SK-N-SH treated with all-trans-retinoic acid at 6 μM for 48 hours (cell line): ENCODE measurements around the gene AKAP13.

ENCODE experiments used
- ATAC-seq: fragments of 200-7000 bp; cut with Tn5 transposase; 3 replicates; pipeline ENCODE4 v1.9.1; 2020; ENCODE audit warnings: mild to moderate bottlenecking, moderate library complexity
- ARNTL ChIP-seq: fragments of 450-650 bp; formaldehyde crosslinking; IDR thresholded peaks from 2 replicates; pipeline ENCODE4 v1.5.0; 2020; ENCODE audit warnings: low read depth, mild to moderate bottlenecking, moderate library complexity, borderline replicate concordance
- BACH2 ChIP-seq: fragments of 250-450 bp; sonication (Bioruptor Pico); IDR thresholded peaks from 2 replicates; pipeline ENCODE4 v1.9.0; 2021; ENCODE audit warnings: mild to moderate bottlenecking, borderline replicate concordance
- CSDC2 ChIP-seq: fragments of 250-450 bp; sonication (Bioruptor Pico); IDR thresholded peaks from 2 replicates; pipeline ENCODE4 v1.5.0; 2020; ENCODE audit warnings: mild to moderate bottlenecking, moderate library complexity
- GLIS3 ChIP-seq: fragments of 250-450 bp; sonication (Bioruptor Pico); IDR thresholded peaks from 2 replicates; pipeline ENCODE4 v1.5.0; 2020; ENCODE audit warnings: mild to moderate bottlenecking, moderate library complexity
- ISL1 ChIP-seq: fragments of 250-450 bp; sonication (Bioruptor Pico); IDR thresholded peaks from 2 replicates; pipeline ENCODE4 v2.1.2; 2022; ENCODE audit warnings: mild to moderate bottlenecking, moderate library complexity
- OSR1 ChIP-seq: fragments of 250-450 bp; sonication (Bioruptor Pico); IDR thresholded peaks from 2 replicates; pipeline ENCODE4 v1.8.0; 2022; ENCODE audit warnings: moderate library complexity, mild to moderate bottlenecking, inconsistent platforms
- PPARA ChIP-seq: fragments of 250-450 bp; sonication (Bioruptor Pico); IDR thresholded peaks from 2 replicates; pipeline ENCODE4 v1.5.0; 2020; ENCODE audit warnings: mild to moderate bottlenecking, borderline replicate concordance
- RARB ChIP-seq: fragments of 250-450 bp; sonication (Bioruptor Pico); IDR thresholded peaks from 2 replicates; pipeline ENCODE4 v1.8.0; 2021; ENCODE audit warnings: mild to moderate bottlenecking, moderate library complexity
- SNAI2 ChIP-seq: fragments of 250-450 bp; sonication (Bioruptor Pico); IDR thresholded peaks from 2 replicates; pipeline ENCODE4 v1.5.0; 2020; ENCODE audit warnings: mild to moderate bottlenecking, moderate library complexity
- TCF4 ChIP-seq: fragments of 250-450 bp; sonication (Bioruptor Pico); IDR thresholded peaks from 2 replicates; pipeline ENCODE4 v1.8.0; 2021; ENCODE audit warnings: mild to moderate bottlenecking, moderate library complexity, borderline replicate concordance
- ZC3H10 ChIP-seq: fragments of 250-450 bp; sonication (Bioruptor Pico); IDR thresholded peaks from 2 replicates; pipeline ENCODE4 v1.5.1; 2021; ENCODE audit warnings: mild to moderate bottlenecking, moderate library complexity
- ZFP3 ChIP-seq: fragments of 250-450 bp; sonication (Bioruptor Pico); IDR thresholded peaks from 2 replicates; pipeline ENCODE4 v1.5.0; 2020; ENCODE audit warnings: mild to moderate bottlenecking, moderate library complexity
- ZFP30 ChIP-seq: fragments of 450-650 bp; formaldehyde crosslinking; IDR thresholded peaks from 2 replicates; pipeline ENCODE4 v1.5.0; 2022; ENCODE audit warnings: mild to moderate bottlenecking, moderate library complexity
- ZNF565 ChIP-seq: fragments of 450-650 bp; formaldehyde crosslinking; conservative IDR thresholded peaks from 2 replicates; pipeline ENCODE4 v1.5.0; 2020; ENCODE audit warnings: low read depth, mild to moderate bottlenecking, moderate library complexity
- ZNF70 ChIP-seq: fragments of 450-650 bp; formaldehyde crosslinking; IDR thresholded peaks from 2 replicates; pipeline ENCODE4 v1.5.0; 2020; ENCODE audit warnings: mild to moderate bottlenecking, moderate library complexity
- ZNF8 ChIP-seq: fragments of 450-650 bp; formaldehyde crosslinking; IDR thresholded peaks from 2 replicates; pipeline ENCODE4 v1.5.0; 2020; ENCODE audit warnings: mild to moderate bottlenecking, moderate library complexity
- TF ChIP-seq, protein P1 (sequence below): fragments of 250-450 bp; sonication (Bioruptor Pico); IDR thresholded peaks from 2 replicates; pipeline ENCODE4 v1.8.0; 2021; ENCODE audit warnings: low read depth, mild to moderate bottlenecking, moderate library complexity, borderline replicate concordance
- TF ChIP-seq, protein P2 (sequence below): fragments of 250-450 bp; sonication (Bioruptor Pico); IDR thresholded peaks from 2 replicates; pipeline ENCODE4 v1.5.0; 2020; ENCODE audit warnings: mild to moderate bottlenecking, moderate library complexity
- TF ChIP-seq, protein P3 (sequence below): fragments of 250-450 bp; sonication (Bioruptor Pico); IDR thresholded peaks from 2 replicates; pipeline ENCODE4 v1.5.1; 2020; ENCODE audit warnings: low read depth, mild to moderate bottlenecking, moderate library complexity
- TF ChIP-seq, protein P4 (sequence below): fragments of 250-450 bp; sonication (Bioruptor Pico); IDR thresholded peaks from 2 replicates; pipeline ENCODE4 v1.5.1; 2021; ENCODE audit warnings: mild to moderate bottlenecking, moderate library complexity
- TF ChIP-seq, protein P5 (sequence below): fragments of 250-450 bp; sonication (Bioruptor Pico); IDR thresholded peaks from 2 replicates; pipeline ENCODE4 v1.8.0; 2020; ENCODE audit warnings: mild to moderate bottlenecking, moderate library complexity, borderline replicate concordance

The AKAP13 gene

DNA sequence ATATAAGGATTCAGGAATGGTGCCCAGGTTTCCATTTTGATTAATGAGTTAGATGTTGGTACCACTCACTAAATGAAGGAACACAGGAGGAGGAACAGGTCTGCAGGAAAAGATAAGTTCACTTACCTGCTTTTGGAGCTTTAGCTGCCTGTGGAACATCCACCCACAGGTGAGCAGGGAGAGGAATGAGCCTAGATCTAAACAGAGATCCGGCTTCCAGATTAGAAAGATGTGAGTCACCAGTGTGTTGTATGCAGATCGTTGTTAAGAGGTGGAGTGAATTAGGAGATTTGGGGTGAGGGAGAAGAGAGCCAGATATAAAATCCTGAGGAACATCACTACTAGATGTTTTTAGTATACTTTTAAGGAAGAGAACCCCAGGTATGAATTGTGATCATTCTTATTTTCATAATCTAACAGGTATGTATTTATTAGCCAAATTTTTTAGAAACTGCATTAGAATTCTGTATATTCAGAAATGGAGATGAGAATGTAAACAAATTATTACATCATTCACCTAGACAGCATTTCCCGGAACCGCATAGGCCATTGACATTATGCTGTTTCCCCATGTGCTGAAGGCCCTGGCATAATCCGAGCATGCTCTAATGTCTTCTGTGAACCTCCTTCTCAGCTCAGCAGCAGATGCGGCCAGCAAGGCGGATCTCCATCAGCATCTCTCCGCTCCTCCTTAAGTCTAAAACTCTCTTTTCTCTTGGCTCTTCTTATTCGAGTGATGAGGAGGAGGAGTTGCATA, 296.1 kb downstream of the AKAP13 start:
- no peak for ATAC-seq
- TF ChIP-seq ISL1 (CRISPR knock-in tag) (no peak), PPARA (CRISPR knock-in tag) (no peak), BACH2 (CRISPR knock-in tag) (no peak)
- TF ChIP-seq, protein P1, sequence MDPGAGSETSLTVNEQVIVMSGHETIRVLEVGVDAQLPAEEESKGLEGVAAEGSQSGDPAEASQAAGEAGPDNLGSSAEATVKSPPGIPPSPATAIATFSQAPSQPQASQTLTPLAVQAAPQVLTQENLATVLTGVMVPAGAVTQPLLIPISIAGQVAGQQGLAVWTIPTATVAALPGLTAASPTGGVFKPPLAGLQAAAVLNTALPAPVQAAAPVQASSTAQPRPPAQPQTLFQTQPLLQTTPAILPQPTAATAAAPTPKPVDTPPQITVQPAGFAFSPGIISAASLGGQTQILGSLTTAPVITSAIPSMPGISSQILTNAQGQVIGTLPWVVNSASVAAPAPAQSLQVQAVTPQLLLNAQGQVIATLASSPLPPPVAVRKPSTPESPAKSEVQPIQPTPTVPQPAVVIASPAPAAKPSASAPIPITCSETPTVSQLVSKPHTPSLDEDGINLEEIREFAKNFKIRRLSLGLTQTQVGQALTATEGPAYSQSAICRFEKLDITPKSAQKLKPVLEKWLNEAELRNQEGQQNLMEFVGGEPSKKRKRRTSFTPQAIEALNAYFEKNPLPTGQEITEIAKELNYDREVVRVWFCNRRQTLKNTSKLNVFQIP, result no peak

DNA sequence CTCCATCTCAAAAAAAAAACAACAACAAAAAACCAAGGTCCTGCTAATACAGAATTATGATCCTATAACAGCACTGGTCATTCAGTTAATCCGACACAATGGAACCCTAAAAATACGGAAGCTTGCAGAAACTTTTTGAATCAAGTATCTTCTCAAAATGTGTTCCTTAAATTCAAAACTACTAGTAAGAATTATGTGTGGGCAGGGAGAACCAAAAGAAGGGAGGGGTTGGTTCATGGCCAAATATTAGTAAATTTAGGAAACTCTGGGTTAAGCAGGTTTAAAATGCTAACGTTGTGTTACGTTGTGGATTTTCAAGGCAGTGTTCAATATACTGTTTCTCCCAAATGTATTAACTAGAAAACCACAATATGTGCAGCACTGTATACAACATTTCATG, 298.8 kb downstream of the AKAP13 start:
- TF ChIP-seq TCF4 (CRISPR knock-in tag), result no peak
- TF ChIP-seq ARNTL, result no peak
- no peak for TF ChIP-seq ISL1 (CRISPR knock-in tag)
- no peak for TF ChIP-seq PPARA (CRISPR knock-in tag)
- TF ChIP-seq CSDC2 (CRISPR knock-in tag), result no peak
- no peak for TF ChIP-seq ZFP3
- TF ChIP-seq RARB (CRISPR knock-in tag), result no peak
- TF ChIP-seq, protein P2, sequence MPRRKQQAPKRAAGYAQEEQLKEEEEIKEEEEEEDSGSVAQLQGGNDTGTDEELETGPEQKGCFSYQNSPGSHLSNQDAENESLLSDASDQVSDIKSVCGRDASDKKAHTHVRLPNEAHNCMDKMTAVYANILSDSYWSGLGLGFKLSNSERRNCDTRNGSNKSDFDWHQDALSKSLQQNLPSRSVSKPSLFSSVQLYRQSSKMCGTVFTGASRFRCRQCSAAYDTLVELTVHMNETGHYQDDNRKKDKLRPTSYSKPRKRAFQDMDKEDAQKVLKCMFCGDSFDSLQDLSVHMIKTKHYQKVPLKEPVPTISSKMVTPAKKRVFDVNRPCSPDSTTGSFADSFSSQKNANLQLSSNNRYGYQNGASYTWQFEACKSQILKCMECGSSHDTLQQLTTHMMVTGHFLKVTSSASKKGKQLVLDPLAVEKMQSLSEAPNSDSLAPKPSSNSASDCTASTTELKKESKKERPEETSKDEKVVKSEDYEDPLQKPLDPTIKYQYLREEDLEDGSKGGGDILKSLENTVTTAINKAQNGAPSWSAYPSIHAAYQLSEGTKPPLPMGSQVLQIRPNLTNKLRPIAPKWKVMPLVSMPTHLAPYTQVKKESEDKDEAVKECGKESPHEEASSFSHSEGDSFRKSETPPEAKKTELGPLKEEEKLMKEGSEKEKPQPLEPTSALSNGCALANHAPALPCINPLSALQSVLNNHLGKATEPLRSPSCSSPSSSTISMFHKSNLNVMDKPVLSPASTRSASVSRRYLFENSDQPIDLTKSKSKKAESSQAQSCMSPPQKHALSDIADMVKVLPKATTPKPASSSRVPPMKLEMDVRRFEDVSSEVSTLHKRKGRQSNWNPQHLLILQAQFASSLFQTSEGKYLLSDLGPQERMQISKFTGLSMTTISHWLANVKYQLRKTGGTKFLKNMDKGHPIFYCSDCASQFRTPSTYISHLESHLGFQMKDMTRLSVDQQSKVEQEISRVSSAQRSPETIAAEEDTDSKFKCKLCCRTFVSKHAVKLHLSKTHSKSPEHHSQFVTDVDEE, result no peak
- TF ChIP-seq ZNF70 (CRISPR knock-in tag), result no peak
- TF ChIP-seq, protein P3, sequence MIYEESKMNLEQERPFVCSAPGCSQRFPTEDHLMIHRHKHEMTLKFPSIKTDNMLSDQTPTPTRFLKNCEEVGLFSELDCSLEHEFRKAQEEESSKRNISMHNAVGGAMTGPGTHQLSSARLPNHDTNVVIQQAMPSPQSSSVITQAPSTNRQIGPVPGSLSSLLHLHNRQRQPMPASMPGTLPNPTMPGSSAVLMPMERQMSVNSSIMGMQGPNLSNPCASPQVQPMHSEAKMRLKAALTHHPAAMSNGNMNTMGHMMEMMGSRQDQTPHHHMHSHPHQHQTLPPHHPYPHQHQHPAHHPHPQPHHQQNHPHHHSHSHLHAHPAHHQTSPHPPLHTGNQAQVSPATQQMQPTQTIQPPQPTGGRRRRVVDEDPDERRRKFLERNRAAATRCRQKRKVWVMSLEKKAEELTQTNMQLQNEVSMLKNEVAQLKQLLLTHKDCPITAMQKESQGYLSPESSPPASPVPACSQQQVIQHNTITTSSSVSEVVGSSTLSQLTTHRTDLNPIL (CRISPR knock-in tag), result no peak
- TF ChIP-seq, protein P4, sequence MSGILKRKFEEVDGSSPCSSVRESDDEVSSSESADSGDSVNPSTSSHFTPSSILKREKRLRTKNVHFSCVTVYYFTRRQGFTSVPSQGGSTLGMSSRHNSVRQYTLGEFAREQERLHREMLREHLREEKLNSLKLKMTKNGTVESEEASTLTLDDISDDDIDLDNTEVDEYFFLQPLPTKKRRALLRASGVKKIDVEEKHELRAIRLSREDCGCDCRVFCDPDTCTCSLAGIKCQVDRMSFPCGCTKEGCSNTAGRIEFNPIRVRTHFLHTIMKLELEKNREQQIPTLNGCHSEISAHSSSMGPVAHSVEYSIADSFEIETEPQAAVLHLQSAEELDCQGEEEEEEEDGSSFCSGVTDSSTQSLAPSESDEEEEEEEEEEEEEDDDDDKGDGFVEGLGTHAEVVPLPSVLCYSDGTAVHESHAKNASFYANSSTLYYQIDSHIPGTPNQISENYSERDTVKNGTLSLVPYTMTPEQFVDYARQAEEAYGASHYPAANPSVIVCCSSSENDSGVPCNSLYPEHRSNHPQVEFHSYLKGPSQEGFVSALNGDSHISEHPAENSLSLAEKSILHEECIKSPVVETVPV, result no peak
- no peak for TF ChIP-seq OSR1 (CRISPR knock-in tag)
- no peak for TF ChIP-seq GLIS3
- TF ChIP-seq, protein P5, sequence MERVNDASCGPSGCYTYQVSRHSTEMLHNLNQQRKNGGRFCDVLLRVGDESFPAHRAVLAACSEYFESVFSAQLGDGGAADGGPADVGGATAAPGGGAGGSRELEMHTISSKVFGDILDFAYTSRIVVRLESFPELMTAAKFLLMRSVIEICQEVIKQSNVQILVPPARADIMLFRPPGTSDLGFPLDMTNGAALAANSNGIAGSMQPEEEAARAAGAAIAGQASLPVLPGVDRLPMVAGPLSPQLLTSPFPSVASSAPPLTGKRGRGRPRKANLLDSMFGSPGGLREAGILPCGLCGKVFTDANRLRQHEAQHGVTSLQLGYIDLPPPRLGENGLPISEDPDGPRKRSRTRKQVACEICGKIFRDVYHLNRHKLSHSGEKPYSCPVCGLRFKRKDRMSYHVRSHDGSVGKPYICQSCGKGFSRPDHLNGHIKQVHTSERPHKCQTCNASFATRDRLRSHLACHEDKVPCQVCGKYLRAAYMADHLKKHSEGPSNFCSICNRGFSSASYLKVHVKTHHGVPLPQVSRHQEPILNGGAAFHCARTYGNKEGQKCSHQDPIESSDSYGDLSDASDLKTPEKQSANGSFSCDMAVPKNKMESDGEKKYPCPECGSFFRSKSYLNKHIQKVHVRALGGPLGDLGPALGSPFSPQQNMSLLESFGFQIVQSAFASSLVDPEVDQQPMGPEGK (CRISPR knock-in tag), result no peak
- no peak for TF ChIP-seq ZC3H10
- no peak for TF ChIP-seq ZFP30
- TF ChIP-seq SNAI2 (CRISPR knock-in tag), result no peak
- no peak for TF ChIP-seq ZNF8 (CRISPR knock-in tag)
- TF ChIP-seq ZNF565 (CRISPR knock-in tag), result no peak
- ATAC-seq, result no peak

DNA sequence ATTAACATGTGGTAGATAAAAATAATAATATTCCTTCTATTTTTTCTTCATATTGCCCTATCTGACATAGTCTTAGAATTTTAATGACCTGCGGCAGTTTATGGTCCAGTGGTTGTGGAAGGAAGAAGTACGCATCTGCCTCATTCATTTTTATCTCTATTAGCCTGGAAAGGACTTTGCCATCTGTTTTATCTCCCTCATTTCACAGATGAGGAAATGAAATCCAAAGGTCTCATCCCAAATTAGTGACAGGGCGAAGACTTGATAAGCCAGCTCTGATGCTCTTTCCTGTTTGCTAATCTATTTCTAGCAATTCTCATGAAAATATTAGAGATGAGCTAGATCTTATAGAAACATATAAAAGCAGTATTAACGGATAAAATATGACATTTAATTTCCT, 301.0 kb downstream of the AKAP13 start:
- no peak for ATAC-seq

More for the DNA sequence above, 301.0 kb downstream of the AKAP13 start:
- TF ChIP-seq TCF4 (CRISPR knock-in tag), result peak; percentile 49; the same call in 1 of the 2 replicates
- TF ChIP-seq OSR1 (CRISPR knock-in tag), result no peak
- no peak for TF ChIP-seq ARNTL
